GM21390 (cell line): Measurements from ENCODE around the gene ZNF385A.
"Not testable (repeated sequence)": the region's sequence is repeated elsewhere in the genome, so short reads cannot be mapped to it uniquely, and the experiment has no call there.

Experiments used
- ATAC-seq: cut with Tn5 transposase; IDR thresholded peaks from one replicate; pipeline ENCODE4 v1.9.1; 2021; ENCODE audit not compliant: unreplicated experiment

The ZNF385A gene

DNA sequence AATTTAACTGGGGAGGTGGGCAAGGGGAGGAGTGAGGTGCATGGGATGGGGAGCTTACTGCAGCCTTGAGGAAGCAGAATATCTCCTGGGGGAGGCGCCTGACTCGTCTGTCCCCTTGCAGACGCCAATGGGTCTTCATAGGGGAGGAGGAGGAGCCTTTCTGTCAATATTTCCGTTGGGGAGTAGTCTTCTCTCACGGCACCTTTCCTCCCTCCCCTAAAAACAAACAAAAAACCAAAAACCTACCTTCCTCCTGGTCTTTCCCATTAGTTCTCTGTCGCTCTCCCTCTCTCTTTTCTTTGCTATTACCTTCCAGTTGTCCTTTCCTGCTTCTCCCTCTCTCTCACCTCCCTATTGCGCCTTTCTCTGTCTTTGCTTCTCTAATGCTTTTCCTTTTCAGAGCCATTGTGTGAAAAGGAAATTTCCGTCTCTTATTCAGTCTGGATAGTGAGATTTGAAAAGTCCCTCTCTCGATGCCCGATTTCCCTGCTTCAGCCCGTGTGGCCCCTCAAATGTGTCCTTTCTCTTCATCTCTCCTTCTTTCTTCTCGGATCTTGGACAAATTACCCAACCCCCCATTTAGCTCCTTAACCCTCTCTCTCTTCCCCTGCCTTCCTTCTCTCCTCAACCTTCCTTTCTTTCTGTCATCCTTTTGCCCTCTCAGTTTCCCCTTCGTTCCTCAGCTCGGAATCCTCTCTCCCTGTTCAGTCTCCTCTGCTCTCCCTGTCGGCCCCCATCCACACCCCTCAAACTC, 26.2 kb downstream of the ZNF385A start:
- ATAC-seq: no peak

DNA sequence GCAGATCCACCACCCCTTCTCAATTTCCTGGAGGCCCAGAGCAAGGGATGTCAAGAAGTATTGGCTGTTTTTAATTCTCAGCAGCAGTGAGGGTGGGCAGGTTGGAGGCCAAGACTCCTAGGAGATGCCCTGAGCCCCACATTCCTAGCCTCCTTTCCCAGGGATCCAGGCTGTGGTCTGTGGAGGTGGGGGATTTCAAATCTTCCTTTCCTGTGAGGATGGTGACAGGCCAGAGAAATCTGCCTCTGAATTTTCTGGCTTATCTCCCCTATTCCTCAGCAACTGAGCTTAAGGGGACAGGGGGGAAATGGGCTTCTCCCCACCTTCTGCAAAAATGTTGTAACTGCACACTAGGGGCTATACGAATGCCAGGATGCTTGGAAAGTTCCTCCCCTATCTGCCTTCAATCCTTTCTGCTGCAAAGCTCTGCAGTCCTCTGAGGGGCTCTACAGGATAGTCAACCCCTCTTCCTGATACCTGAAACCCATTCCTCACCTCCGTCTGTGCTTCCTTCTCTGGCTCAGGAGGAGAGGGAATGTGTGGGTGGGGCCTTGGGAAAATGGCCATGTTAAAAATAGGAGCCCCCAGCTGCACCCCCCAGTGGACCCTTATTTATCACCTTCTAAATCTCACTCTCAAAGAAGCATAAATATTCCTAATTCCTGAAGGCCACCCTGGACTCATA, 26.9 kb downstream of the ZNF385A start:
- ATAC-seq: no peak

DNA sequence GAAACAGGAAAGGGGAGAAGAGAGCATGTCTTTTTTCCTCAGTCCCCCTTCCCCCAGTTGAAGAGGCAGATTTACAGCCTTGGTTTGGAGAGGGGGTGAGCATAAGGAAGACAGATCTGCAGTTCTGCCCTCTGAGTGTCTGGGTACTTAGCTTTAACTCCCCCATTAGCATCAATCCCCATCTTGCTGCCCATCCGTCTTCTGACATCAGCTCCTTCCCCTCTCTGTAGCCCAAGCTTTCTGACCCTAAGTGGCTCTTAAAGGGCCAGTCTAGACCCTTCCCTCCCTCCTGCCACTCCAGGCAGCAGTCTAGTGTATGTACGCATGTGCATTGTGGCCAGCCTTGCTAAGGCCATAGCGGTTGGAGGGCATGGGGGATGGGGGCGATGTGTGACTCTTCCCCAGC, 27.6 kb downstream of the ZNF385A start:
- ATAC-seq: no peak

DNA sequence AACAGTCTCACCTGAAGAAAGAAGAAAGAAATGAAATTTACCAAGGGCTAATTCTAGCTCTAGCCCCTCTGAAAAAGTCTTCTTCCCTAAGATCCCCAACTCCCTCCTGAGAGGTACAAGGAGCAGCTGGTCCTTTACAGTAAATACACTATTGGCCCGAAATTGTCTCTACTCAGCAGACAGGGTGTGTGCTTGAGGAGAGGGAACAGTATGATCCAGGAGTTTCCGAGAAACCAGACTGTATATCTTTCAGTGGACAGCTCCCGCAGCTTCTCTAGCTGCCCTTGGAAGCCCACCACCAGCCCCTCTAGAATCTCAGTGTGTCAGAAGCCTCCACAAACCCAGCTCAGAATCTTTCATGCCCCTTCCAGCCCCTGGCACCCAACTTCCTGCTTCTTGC, 28.3 kb downstream of the ZNF385A start:
- no peak for ATAC-seq

DNA sequence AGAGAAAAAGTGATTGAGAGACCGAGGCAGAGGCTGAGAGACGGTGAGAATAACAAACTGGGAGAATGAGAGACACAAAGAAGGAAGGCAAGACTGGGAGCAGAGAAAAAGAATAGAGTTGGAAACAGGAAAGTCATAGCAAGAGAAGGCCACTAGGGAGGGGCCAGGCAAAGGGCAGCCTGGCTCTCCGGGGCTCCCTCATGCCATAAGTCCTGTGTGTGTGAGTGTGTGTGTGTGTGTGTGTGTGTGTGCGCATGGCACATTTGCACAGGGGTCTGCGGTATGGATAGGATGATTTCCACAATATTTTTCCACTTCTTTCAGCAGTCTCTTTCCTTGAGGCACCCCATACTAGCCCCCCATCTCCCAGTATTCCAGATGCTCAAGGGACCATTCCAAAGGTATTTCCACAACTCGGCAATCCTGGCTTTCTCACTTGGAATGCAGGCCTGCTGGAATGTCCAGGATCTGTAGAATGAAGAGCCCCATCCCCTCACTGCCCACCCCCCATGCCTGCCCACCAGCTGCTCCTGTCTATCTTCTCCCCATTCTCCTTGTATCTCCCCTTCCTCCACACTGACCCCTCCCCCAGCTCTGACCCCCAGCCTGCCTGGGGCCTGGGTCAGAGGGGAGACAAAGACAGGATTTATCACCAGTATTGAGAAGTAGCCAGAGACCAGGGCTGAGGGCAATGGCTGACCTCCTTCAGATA, 29.3 kb downstream of the ZNF385A start:
- ATAC-seq: no peak

DNA sequence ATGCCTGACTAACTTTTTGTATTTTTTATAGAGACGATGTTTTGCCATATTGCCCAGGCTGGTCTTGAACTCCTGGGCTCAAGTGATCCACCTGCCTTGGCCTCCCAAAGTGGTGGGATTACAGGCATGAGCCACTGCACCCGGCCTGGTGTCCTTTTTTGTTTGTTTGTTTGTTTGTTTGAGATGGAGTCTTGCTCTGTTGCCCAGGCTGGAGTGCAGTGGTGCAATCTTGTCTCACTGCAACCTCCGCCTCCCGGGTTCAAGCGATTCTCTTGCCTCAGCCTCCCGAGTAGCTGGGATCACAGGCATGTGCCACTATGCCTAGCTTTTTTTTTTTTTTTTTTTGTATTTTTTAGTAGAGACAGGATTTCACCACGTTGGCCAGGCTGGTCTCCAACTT, 30.3 kb downstream of the ZNF385A start:
- not testable (repeated sequence) for ATAC-seq

DNA sequence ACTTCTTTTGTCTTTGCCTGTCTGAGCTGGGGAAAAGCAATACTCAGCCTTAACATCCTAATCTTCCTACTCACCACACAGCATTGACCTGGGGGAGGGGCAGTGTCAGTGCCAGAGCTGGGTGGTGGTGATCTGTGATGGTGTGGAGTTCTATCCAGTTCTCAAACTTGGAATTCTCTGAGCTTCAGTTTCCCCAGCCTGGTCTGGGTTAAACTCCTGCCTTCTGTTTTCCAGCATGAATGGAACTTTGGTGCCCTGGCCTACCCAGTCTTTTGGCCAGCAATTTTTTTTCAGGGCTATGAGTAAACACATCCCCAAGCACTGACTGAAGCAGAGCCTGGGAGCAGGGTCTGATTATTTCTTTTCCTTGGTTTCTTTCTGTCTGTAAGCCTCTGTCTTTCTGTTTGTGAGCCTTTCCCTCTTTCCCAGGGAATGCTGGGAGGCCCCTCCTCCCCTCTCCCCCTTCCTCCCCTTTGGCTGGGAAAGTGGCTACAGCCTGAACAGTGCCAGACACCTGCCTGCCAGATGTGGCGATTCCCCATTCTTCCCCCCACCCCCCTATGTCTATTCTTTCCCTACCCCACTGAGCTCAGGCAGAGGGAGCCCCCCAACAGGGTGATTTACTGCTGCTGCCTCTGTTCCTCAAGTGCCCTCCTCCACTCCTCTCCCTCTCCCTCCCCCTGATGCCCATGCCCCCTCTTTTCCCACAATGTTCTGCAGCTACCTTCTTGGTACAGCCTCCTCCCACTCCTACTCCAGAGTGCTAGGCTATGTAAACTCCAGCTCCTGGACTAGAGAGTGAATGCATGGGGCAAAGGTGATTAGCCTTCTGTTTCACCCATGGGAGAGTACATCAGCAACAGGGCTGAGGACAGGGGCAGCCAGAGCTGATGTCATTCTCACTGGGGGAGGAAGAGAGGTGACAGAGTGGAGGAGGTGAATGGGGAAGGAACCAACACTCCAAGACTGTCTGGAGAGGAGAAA, 31.4 kb downstream of the ZNF385A start:
- ATAC-seq: no peak

DNA sequence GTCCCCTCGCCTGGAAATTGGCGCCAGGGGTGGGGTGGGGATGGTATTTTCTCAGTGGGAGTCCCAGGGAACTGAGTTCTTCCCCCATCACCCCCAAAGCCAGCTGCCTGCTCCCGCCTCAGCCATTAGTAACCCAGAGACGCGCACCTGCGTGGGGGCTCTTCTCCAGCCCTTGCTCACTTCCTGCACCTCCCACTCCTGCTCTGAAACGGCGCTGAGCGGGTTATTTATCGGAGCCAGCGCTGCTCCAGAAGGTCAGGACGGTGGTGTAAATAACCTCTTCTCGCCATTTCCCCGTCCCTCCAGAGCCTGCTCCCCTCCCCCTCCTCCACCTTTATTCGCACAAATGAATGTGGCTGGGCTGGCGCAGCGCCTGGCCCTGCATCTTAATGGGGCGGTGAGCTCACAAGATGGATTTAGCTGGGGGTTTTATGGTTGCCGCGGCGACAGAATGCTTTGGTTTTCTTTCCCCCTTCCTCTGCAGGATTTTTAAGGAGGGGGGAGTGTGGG, 32.5 kb downstream of the ZNF385A start:
- no peak for ATAC-seq

DNA sequence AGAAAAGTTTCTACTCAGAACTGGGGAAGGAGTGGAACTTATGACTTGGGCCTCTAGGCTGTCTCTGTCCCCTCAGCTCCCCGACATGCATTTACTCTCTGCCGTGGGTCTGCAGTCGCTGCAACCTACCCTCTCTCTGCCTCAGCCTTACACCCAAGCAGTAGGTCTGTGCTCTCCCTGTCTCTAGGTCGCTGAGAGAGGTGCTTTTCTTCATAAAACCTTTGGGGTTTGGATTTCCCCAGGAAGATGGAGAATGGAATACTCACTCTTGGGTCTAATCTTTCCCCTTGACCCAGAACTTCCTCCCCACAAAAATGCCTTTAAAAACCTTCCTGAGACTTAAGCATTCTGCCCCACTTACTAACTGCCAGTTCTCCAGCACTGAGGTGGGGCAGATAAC, 33.2 kb downstream of the ZNF385A start:
- ATAC-seq: no peak

DNA sequence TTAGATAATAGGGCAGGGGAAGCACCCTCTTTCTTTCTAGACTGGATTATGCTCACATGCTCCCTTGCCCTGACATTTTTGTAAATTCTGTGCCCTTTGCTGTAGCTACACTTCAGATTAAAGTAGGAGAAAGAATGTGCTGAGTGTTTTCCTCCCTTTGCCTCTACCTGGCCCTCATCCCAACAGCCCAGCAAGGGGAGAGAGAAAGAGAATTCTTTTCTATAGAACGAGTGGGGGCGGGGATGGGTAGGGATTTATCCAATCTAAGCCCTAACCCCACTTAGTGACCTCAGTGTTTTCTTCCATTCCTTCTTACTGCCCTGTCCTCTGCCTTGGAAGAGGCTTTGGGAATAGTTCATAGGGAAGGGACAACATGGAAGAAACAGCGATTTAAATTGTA, 33.8 kb downstream of the ZNF385A start:
- no peak for ATAC-seq

DNA sequence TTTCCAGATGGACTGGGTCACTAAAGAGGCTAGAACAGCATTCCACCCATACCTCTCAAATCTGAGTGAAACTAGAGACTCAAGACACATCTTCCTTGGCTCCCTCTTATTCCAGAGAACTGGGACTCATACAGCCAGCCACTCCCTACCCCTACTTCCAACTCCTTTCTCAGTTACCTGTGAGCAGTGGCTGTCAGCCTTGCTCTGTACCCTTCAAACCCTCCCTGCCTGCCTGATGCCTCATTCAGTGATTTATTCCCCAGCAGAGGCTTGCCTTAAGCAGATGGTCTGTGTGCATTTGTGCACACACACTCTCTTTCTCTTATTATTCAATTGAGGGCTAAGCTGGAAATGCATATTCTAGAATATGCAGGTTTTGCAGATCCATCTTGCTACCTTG, 34.9 kb downstream of the ZNF385A start:
- no peak for ATAC-seq

DNA sequence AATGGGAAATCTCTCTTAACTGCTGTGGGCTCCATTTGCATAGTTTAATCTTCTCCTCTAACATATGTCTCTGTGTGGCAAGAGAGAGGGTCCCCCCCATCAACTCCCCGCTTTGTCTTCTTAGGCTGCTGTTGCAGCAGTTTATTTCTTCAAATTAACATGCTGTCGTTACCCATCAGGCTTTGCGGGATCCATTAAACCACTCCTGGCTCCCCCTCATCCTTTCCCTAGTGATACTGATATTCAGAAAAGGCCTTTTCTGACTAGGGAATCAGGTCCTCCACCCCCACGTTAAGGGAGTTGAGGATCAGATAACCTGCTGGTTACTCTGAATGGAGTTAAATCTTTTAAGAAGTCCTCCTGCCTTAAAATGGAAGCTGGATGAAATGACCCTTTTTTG, 35.5 kb downstream of the ZNF385A start:
- no peak for ATAC-seq

DNA sequence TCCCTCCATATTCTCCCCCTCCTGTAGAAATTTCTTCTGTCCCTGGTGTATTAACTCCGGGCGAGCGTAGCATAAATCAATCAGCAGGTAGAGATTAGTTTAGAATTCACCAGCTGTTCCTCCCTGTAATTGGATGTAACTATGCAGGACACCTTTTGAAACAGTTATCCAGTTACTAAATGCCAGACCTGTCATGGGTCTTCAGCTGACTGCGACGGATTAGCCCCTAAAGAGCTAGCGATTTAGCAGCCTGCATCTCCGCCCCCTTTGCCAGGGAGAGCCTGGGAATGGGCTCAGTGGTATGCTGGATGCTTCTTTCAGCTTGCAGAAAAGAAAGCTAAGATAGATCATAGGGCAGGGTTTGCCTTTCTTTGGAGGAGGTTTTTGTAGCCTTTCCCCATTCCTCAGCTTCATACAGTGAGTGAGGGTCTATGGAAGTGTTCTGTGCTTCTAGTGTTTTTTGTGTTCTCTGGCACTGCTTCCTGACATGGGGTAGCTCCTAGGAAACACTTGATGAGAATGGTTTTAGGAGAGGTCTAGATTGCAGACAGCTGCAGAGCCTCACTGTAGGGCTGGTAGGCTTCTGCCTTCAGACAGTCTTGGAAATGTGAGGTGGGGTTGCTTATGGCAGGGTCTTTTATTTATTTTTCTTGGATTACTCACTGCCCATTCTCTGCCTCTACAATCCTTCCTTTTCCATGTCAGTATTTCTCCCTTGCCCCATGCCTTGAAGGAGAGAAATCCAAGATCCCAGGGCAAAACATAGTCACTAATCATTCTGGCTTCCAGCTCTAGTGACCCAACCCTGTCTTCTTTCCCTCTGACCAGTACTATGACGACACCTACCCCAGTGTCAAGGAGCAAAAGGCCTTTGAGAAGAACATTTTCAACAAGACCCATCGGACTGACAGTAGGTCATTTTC, 42.9 kb downstream of the ZNF385A start:
- no peak for ATAC-seq

DNA sequence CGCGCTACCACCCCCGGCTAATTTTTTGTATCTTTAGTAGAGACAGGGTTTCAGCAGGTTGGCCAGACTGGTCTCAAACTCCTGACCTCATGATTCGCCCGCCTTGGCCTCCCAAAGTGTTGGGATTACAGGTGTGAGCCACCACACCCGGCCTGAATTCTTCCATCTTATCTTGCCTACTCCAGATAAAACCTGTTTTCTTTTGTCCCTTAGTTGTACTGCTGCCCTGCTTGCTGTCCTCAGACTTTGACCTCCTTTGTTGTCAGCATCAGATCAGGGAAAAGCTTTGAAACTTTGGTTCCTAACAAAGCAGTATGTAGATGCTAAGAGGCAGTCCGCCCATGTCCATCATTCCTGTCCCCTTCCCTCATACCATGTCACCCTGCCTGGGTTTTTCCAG, 43.7 kb downstream of the ZNF385A start:
- ATAC-seq: no peak

DNA sequence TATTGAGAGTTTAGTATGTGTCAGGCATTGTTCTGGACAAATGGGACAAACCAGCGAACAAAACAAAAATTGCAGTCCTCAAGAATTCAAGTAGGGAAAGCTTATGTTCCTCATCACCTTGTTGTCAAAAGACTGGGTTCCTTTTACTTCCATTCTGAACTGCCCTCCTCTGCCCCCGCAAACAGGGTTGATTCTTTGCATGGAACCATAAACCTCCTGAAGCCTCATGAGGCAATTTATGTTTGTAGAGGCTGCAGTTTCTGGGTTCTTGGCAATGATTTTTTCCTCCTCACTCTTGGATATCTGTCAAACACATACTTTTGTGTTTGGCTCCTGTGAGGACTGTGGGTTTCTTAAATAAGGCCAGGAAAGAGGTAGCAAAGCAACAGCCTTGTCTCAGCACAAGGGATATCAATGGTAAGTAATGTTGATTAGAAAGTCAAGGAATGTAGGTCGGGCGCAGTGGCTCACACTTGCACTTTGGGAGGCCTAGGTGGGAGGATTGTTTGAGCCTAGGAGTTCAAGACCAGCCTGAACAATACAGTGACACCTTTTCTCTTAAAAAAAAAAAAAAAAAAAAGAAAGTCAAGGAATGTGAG, 45.7 kb downstream of the ZNF385A start:
- no peak for ATAC-seq

DNA sequence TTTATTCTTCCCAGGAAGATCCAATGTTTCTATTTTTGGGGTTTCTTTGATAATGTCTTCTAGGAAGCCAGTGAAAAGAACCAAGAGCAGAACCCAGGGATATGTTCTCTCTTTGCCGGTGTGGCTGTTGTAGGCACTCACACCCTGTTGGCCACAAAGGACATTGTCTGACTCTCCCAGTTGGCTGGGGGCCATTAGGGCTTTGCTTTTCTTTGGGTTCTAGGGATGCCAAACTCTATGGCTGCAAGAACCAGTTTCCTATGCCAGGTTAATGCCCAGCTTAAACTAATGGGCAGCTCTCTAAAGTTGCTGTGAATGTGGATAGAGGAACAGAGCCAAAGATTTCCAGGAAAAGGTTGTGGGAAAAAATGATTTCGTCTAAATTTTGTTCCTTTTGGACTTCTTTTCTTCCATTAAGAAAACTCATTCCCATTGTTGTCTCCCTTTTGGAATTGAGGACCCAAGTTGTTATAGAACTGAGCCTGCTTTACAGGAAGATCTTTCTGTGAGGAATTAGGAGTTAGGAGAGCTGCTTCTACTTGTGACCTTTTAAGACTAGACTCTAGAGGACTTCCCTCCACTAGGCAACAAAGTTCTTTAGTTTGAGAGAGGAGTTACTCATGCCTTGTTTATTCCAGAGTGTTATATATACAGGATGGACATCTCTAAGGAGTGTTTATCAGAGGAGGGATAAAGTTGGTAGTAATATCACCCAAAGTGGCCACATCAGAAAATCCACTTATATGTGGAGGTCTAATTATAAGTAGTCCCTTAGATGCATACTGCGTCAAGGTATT, 46.5 kb downstream of the ZNF385A start:
- no peak for ATAC-seq

DNA sequence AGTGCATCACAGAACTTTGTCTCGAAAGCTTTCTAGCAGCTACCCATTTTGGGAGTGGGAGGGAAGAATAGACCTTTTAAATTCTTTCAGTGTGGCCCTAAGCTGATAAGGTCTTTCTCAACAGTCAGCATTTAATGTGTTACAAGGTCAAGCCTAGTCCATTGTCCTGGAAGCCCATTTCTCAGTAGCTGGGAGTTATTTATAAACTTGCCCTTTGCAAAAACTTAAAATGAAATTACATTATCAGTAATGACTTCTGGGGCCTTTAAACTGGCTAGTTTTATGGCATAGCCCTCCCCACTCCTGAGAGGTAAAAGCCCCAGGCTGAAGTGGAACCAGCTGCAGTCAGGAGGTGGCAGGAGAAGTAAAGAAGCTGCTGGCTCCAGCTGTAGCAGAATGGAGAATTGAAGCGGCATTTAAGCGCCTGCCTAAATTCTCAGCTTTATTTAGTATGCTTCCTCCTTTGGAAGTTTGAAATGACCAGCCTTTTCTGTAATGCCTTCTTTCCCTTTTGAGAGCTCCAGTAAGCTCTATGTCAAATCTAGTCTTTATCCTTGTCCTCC, 47.2 kb downstream of the ZNF385A start:
- ATAC-seq: no peak

DNA sequence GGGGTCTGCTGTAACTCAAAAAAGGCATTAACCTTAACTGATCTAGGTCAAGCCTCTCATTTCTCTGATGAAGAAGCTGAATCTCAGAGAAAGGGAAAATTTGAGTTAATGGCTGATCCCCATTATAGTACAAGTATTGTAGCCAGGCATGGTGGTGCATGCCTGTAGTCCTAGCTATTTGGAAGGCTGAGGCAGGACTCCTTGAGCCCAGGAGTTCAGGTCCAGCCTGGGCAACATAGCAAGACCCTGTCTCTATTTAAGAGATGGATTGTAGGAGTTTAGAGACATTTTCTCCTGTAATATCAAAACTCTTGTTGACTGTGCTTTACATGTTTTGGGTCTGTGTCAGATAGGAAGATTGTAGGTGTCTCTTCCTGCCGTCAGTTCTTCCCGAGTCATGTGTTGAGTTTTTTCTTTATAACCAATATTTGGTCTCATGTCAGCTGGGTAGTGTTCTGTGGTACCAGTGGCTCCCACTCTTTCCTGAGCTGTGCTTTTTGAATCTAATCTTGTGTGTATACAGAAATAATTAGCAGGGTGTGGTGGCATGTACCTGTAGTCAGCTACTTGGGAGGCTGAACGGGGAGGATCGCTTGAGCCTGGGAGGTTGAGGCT, 51.0 kb downstream of the ZNF385A start:
- no peak for ATAC-seq
